ENCODE results near the gene POC1A.

Gene POC1A

DNA sequence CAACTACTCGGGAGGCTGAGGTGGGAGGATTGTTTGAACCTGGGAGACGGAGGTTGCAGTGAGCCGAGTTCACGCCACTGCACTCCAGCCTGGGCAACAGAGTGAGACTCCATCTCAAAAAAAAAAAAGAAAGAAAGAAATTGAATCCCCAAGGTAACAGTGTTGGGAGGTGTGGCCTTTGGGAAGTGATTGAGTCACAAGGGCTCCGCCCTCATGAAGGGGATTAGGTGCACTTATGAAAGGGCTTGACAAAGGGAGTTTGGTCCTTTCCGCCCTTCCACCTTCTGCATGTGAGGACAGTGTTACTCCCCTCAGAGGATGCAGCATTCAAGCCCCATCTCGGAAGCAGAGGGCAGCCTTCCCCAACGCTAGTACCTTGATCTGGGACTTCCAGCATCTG lies 21.3 kb downstream of the POC1A start:
- in situ Hi-C loops (cut with MboI; ENCODE audit: low sequenced_read_pairs), result no loop called here

DNA sequence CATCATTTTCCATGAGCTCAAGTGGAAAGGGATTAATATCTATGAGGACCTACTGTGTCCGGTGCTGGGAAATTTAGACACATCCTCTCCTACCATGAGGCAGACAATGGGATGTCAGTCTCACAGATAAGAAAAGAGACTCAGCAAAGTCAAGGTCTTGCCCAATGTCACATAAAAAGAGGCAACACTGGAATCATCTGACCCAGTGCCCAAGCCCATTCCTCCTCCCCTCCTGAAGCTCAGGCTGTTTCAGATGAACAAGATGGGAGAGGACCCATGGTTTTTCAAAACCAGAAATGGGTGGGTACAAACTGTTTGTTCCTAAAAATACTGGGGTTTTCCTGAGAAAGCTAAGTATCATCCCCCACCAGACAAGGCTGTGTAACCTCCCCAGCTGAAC lies 22.2 kb downstream of the POC1A start:
- in situ Hi-C loops (cut with MboI; ENCODE audit: low sequenced_read_pairs), result no loop called here

DNA sequence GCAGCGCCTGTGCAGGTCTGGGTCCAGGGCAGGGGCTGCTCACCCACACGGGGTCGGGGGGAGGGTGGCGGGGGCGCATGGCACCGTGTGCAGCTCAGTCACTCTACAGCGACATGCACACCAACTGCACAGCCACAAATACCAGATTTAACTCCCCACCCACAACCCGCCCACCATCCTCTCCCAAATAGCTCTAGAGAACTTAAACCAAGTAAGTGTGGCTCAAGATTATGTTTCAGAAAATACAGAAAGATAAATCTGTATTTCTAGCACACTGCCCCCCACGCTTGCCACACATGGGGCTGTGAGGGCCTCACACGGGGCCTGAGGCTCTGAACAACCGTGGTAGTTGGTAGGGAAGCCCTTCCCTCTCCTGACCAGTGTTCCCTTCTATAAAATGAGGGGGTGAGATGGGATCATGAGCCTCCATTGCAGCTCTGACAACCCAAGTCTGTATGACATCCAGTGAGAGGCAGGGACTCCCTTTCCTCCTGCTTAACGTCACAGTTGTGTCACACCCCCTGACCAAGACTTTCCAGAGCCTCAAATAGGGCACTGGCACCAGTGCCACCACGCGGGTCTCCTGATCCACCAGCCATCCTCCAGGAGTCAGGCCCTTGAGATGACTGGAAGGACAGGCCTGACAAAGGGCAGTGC lies 23.1 kb downstream of the POC1A start:
- in situ Hi-C loops (cut with MboI; ENCODE audit: low sequenced_read_pairs), result no loop called here

DNA sequence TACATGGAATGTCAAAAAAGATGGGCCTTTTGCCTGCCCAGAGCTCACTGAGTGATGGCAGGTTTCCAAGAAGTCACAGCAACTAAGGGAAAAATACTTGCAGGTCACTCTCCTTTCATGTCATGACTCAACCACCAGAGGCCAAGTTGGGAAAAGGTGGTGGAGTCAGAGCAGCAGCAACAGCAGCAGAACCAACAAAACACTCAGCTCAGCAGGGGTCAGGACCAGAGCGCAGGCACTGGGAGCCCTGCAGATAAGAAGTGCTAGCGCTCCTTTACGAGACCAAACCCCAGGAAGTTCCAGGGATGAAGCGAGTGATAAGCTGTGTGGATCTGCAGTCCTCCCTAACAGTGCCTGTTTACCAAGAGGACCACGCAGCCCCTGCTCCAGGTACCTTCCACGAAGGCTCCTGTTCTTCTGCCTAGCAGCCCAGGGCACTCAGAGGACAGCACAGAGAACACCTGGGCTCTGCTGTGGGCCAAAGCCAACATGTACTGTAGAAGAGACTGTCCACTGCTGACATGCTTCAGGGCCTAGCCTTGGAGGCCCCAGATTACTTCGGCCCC lies 26.0 kb downstream of the POC1A start:
- in situ Hi-C loops (cut with MboI; ENCODE audit: low sequenced_read_pairs), result no loop called here

DNA sequence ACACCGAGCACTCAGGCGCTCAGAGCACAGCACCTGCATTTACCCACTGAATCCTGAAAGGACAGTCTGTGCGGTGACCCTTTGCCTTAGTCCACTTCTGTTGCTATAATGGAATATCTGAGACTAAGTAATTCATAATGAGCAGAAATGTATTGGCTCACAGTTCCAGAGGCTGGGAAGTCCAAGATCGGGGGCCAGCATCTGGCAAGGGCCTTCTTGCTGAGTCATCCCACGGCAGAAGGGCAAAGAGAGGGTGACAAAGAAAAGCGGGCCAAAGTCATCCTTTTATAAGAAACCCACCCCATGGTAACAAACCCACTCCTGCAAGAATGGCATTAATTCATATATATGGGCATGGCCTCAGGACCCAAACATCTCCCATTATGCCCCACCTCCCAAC lies 27.7 kb downstream of the POC1A start:
- in situ Hi-C loops (cut with MboI; ENCODE audit: low sequenced_read_pairs), result no loop called here

DNA sequence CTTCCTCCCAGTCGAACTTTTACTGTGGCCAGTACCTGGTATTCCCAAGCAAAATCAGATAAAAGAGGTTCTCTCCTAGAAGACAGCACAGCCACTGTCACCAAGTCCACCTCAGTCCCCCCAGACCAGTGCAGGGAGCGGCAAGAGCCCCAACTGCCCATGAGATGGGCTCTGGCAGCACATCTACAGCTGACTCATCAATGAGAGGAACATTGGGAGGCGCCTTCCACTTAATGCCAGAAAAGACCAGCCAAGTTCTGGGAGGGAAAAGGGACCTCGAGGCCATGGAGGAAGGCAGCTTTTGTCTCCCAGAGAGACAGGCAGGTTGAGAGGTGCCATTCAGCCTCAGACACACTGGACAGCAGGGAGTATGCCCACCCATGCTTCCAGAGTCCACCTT lies 28.2 kb downstream of the POC1A start:
- in situ Hi-C loops (cut with MboI; ENCODE audit: low sequenced_read_pairs), result no loop called here

DNA sequence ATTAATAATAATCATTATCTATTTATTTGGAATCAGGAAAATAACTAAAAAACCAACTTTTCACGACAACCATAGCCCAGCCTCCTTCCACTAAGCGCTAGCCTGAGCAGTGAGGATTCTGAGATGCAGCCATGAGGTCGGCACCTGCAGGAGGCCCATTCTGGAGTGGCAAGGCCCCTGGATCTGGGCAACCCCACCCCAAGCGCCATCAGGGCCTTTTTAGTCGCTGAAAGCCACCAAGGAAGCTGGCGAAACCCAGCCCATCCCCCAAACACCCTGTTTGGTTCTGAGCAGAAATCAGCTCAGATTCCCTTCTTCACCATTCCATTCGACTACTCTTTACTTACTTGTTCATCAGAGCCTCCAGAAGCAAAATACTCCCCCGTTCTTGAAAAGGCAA lies 29.5 kb downstream of the POC1A start:
- in situ Hi-C loops (cut with MboI; ENCODE audit: low sequenced_read_pairs), result no loop called here

DNA sequence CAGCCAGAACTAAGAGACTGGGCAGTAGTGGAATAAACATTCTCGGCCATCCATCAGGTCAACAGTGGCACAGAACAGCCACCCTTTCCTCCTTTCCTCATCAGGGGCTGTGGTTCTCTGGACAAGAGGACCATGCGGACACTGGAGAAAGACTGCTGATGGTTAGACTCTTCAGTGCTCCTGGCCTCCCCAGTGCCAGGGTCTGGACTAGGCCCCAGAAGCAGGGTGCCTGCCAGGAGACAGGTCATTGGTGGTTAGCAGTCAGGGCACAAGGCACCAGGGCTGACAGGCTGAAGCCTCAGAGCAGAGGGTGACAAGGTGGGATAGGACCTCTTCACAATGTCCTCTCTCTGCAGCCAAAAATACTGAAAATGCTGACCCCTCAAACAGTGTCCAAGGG lies 30.1 kb downstream of the POC1A start:
- in situ Hi-C loops (cut with MboI; ENCODE audit: low sequenced_read_pairs), result no loop called here

DNA sequence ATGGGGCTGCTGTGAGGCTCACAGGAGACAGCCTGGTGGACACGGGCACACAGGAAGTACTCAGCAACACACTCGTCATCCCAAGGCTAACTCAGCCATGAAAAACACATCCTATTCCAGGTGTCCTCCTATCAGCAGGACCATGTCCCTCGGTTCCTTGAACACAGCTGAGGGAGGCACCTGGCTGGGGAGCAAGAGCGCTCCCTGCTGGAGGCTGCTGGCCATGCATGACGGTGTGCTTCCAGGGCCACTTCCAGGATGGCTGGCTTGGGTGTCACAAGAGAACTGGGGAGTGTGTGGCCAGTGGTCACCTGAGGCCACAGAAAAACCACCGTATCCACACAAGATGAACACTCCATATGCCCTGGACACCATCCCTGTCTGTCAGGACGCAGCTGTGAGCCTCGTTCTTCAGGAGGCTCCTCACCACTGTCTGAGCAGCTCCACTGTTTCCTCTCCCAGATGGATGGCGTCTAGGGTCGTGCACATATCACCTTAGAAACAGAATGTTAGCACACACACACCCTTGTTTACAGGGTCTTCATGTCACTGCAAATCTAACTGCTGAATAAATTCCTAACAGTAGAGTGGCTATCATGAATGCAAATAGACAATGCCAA lies 31.0 kb downstream of the POC1A start:
- in situ Hi-C loops (cut with MboI; ENCODE audit: low sequenced_read_pairs), result no loop called here

DNA sequence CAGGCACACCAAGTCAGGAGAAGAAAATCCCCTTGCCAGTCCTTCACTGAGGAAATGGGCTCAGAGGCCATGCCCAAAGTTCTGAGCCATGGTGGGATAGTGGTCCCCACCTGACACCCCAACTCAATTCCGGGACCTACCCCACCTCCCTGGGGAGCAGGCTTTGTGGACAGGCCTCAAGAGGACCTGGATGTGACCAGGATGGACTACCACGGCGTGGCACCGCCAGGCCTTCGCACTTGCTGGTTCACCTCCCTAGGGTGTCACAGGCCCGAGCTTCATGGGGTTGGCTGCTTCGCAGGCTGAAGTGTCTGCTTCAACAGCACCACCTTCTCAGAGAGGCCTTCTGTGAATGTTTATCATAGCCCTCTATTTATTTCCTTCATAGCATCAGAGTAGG lies 31.7 kb downstream of the POC1A start:
- in situ Hi-C loops (cut with MboI; ENCODE audit: low sequenced_read_pairs), result no loop called here

DNA sequence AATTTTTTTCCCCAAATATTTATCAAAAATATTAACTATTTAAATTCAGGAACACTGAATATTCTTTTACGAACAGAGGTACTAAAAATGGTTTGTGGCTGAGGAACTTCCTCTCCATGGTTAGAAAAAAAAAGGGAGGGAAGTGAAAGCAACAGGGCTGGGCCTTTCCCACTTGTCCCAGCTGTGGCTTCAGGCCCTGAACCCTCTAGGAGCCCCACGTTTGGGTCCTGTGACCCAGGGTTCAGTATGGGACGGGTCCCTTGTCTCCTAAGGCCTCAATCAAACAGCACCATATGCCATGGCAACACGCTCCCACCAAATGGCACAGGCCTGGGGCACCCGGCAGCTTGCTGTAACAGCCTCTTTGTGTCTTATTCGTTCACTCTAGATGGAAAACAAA lies 32.4 kb downstream of the POC1A start:
- in situ Hi-C loops (cut with MboI; ENCODE audit: low sequenced_read_pairs), result no loop called here

DNA sequence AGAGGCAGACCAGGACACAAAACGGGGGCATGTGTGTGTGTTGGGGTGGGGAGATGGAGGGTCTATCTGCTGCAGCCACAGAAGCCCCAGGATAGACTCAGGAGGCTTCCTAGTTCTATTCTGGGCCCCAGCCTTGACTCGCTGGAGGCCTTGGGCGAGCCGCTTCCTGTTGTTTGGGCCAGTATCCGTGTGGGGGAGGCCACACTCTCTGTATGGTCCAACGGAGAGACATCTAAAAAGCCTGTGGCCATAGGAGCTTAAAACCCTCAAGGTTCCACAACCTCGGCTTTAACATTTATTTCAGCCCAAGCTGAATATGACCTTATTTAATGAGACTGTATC lies 32.8 kb downstream of the POC1A start:
- in situ Hi-C loops (cut with MboI; ENCODE audit: low sequenced_read_pairs), result no loop called here

DNA sequence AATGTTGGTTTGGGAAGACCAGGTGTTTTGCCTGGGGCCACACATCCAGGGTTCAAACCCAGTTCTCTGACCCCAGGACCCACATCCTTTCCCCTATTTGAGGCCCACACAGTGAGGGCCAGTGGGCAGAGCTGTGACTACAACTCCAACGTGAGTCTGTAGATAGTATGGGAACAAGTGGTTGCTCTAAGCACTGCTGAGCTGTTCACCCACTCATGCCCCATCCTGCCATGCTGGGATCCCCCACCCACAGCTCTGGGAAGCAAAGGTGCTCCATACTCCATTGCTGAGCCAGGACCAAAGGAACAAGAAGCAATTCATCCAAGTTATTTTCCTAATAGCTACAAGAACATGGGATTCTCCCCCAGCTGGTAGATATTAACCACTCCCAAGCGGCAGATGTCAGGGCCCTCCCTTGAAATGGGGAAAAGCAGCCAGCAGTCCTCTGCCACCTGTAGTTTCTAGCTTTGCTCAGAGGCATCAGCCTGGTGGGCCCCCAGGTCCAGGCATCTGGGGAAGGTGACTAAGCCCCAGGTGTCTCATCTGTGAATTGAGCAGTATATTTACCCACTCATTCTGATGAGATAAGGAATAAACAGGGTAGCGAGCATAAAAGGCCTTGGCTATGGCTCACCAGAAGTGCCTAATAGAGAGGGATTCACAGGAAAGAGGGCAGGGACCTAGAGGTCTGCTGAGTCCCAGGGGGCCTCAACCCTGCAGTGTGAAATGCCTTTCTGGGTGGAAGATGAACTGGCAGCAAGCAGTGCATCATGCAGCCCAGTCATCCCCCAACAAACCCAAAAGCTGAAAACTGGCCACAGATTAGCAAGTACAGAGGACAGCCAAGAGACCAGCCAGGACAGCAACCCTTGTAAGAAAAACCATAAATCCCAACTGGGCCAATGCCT lies 33.4 kb downstream of the POC1A start:
- in situ Hi-C loops (cut with MboI; ENCODE audit: low sequenced_read_pairs), result no loop called here

DNA sequence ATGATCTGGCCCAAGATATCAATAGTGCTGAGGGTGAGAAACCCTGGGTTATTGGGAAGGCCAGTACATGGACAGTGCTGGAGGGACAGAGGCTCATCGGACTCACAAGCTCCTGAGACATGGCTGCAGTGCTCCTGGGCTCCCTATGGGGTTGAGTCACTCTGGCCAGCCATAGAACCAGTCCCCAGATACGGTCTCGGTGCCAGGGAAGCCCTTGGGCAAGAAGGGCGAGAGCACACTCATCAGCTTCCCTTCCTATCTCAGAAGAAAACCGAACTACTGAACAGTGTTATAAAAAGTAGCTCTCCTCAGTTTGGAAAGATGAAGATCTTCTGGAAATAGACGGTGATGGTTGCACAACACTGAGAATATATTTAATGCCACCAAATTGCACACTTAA lies 34.4 kb downstream of the POC1A start:
- in situ Hi-C loops (cut with MboI; ENCODE audit: low sequenced_read_pairs), result no loop called here

DNA sequence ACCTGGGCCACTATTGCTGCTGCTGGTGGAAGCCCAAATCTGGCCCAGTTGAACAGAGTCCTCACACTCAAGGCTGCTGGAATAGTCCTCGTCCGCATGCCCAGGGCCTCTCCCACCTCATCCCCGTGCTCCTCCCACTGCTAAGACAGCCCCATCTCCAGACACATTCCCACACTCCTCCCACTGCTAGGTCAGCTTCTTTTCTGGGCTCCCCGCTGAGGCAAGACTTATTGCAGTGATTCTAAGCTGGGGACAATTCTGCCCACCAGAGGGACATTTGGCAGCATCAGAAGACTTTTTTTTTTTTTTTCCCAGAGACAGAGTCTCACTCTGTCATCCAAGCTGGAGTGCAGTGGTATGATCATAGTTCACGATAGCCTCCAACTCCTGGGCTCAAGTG lies 35.1 kb downstream of the POC1A start:
- in situ Hi-C loops (cut with MboI; ENCODE audit: low sequenced_read_pairs), result no loop called here

DNA sequence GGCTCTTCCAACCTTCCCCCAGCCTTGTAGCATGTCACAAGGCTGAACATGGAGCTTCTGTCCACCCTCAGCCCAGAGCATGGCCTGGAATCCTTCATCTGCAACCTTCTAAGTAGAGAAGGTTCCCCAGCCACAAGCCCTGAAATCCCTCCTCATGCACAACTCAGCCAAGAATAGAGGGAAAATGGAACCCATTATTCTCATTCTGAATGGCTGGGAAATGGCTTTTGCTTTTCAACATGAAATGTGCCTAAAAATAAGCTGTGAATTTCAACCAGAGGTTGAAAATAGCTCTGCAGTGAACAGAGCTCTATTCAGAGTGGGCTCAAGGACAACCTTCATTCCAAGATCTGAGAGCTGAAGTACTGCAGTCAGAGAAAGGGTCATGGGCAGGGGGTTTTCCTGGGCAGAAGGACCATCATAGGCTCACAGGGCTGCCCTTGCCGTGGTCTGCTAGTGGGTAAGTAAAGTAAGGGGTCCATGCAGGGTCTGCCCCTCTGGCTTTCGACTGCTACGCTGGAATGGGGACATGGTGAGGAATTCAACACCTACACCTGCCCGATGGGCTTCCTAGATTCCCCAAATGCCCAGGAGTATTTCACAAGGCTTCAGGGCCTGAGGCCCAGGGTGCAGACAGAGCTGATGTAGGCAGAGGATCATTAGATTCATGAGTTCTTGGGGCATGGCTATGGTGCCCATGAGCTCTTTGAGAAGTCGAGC lies 35.9 kb downstream of the POC1A start:
- in situ Hi-C loops (cut with MboI; ENCODE audit: low sequenced_read_pairs), result no loop called here

DNA sequence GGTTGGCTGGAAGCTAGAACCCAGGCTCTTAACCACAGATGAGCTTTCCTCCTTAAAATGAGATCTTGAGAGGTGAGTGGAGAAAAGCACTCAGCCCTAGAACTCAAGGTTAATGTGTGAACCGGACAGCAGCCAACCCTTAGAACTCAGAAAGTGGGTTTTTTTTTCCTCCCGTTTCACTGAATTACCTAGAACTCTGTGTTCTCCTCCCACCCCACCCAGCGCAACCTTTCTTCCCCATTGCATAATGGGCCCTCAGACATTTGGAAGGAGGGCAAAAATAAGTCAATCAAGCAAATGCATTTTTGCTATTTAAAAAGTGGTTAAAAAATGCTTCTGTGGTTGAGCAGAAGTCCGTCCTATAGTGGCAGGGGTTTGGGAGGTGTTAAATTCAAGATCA lies 36.7 kb downstream of the POC1A start:
- in situ Hi-C loops (cut with MboI; ENCODE audit: low sequenced_read_pairs), result no loop called here

DNA sequence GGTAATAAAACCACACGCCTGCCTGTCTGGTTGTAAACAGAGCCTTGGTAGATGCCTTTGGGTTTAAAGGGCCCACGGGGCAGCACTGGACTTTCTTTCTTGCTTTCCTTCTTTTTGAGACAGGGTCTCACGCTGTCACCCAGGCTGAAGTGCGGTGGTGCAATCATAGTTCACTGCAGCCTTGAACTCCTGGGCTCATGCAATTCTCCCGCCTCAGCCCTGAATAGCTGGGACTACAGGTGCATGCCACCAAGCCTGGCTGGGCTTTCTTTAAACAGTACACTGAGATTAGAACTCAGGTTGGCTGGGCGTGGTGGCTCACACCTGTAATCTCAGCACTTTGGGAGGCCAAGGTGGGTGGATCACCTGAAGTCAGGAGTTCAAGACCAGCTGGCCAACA lies 42.2 kb downstream of the POC1A start:
- in situ Hi-C loops (cut with MboI; ENCODE audit: low sequenced_read_pairs), result no loop called here

DNA sequence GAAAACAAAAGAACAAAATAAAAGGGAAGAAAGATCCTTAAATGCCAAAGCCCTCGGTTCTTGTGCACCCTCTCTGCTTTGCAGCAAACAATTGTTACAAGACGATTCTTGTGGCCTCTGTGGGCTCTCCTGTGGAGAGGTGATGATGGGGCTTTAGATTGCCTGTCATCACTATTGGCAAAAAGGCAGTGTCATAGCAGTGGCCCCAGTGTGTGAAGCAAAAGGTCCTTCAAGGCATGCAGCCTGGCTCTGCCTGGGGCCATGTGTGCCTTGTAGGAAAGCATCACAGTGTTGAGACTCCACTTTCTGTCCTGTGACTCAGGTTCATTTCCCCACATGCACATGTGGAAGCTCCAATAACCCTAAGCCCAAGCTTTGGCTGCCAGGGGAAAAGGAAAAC lies 43.7 kb downstream of the POC1A start:
- in situ Hi-C loops (cut with MboI; ENCODE audit: low sequenced_read_pairs), result no loop called here

DNA sequence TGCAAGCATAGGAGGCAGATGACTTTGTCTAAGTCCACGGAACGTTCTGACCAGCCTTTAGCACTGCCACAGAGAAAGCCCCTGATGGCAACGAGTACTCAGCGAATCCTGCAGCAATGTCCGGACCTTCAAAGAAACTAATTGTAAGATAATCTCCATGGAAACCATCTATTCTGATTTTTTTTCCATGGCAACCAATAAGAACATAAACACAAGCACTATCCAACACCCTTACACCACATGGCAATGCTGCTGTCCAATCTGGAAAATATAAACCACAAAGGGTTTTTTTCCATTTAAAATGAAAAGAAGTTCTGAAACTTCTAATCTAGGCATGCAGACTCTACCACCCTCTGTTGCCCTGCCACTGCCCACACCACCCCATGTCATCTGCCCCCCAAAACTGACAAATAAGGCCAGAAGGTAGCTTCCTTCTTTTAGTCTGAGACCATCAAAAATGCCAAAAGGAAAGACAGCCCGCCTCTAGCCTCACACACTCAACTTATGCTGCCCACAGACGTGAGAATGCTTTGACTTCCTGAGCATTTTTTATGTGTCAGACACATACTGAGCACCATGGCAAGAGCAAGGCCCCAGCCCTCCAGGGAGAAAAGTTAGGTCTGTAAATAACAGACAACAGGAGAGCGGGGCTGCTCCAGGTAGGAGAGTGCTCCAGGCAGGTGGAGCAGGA lies 44.5 kb downstream of the POC1A start:
- in situ Hi-C loops (cut with MboI; ENCODE audit: low sequenced_read_pairs), result no loop called here
